DMS153 (cell line): Measurements from ENCODE around the gene SEC22C.
"Not testable (repeated sequence)": the region's sequence is repeated elsewhere in the genome, so short reads cannot be mapped to it uniquely, and the experiment has no call there.

Source experiments
- DNase-seq: peaks from one replicate; lab custom pipeline; 2025; lab: John Stamatoyannopoulos, UW

SEC22C gene

DNA sequence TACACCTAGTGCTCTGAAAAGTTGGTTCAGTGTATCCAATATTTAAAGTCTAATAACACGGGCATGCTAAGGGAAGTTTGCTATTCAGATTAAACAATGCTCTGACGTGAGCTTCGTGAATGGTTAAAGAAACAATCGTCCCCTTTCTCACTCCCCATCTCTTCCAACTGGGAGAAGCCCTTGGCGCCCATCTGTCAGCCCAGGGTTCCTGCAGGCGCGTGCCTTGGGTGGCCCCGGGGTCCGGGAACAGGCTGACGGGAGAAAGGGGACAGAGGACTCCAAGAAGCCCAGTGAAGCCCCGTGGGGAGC lies 413 bp downstream of the SEC22C start:
- no peak for DNase-seq

DNA sequence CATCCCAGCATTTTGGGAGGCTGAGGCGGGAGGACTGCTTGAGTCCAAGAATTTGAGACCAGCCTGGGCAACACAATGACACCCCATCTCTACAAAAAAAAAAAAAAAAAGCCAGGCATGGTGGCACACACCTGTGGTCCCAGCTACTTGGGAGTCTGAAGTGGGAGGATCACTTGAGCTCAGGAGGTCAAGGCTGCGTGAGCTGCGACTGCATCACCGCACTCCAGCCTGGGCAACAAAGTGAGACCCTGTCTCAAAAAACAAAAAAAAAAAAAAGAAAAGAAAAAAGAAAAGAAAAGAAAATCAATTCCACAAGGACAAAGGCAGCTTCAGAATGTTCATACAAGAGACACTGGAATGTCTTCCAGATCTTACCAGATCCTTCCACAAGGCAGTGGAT lies 2.4 kb downstream of the SEC22C start:
- not testable (repeated sequence) for DNase-seq

- no peak for DNase-seq
Observed at GRCh38 chr3:42578054-42578453, 3.7 kb downstream of the SEC22C start.

DNA sequence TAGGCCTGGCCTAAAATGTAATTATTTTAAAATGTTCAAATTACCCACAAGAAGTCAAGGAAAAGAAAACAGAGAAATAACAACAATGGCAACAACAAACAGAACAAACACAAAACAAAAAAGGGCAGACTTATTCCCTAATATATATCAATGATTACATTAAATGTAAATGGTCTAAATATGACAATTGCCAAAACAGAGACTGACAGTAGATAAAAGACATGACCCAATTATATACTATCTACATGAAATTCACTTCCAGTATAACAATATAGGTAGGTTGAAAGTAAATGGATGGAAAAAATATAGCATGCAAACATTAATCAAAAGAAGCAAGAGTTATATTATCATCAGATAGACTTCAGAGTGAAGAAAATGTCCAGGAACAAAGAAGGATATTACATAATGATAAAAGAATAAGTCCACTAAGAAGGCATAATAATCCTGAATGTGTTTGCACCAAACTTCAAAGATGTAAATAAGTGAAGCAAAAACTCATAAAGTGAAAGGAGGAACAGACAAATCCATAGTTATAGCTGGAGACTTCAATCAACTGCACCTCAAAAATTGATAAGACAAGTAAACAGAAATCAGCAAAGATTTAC lies 6.5 kb downstream of the SEC22C start:
- DNase-seq: no peak

GRCh38 chr3:42572278-42572677 lies 9.5 kb downstream of the SEC22C start:
- no peak for DNase-seq

GRCh38 chr3:42569593-42570142 lies 12.1 kb downstream of the SEC22C start:
- no peak for DNase-seq

DNA sequence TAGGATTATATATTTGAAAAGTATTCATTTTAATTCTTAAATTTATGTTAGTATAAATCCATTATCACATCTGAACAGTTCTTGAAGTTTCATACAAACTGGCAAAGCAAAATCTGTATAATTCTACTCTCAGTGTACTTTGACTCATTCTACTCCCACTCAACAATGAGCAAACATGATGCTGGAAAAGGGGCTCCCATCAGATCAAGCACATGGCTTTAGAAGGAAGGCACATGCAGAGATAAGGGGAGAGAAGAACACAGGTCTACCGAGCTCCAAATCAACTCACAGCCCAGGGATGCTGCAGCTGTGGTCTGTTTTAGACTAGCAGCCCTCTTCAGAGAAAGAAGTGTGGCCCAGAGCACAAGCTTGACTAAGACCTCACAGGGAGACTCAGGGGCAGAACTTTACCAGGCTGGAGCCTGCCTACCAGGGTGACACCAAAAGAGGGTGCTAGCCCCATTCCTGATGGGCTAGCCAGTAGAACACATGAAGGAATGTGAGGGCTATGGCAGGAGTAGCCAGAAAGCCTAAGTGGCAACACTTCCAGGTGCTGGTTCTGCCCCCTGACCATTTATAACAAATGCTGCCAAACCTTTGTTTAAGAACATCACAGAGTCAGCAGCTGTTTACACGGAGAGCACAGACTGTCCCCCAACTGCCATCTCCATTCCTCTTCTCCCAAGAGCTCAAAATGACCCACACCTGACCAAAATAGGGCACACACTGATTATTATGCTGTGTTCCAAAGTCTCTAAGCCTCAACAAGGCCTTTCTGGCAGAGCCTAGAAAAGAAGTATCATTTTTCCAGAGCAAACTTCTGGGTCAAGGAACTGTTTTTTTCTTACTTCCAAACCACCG lies 19.5 kb downstream of the SEC22C start:
- no peak for DNase-seq

DNA sequence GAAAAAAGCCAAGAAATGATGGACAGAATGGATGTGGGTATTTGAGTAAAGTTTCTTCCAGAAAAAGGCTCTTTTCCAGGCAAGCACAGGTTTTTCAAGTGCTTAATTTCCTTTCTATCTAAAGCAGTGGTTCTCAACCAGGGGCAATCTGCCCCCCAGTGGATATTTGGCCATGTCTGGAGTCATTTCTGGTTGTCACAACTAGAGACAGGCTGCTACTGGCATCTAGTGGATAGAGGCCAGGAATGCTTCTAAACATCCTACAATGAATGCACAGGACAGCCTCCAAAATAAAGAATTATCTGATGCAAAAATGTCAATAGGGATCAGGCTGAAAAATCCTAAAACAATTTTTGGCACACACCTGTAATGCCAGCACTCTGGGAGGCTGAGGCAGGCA lies 23.9 kb downstream of the SEC22C start:
- no peak for DNase-seq

DNA sequence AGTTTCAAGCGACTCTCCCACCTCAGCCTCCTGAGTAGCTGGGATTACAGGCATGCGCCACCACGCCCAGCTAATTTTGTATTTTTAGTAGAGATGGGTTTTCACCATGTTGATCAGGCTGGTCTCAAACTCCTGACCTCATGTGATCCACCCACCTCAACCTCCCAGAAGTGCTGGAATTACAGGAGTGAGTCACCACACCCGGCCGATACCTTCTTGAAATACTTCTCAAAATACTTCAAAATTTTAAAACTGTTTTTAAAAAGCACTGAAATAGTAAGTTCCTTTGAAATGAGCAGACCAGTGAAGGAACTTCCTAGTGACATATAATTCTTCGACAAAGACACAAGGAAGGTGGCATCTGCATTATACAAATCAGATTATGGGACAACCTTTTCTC lies 24.9 kb downstream of the SEC22C start:
- not testable (repeated sequence) for DNase-seq

- DNase-seq: no peak
Observed at GRCh38 chr3:42556089-42556632, 25.6 kb downstream of the SEC22C start.

DNA sequence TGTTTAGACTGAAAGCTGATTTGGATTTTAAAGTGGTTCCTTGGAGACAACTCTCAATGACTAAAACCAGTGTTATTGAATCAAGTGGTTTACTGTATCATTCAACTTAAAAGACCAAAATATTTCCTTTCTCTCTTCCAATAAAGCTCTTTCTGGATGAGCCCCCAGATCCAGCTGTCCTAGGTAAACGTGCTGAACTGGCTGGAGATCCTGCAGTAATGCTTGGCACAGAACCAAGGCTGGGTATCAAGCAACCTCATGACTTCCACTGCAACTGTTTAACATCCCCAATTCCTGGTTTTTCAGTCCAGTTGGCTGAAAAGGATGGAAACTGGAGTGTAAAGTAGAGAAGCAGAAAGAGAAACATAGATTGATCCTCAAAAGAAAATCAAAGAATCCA lies 28.9 kb downstream of the SEC22C start:
- DNase-seq: no peak

DNA sequence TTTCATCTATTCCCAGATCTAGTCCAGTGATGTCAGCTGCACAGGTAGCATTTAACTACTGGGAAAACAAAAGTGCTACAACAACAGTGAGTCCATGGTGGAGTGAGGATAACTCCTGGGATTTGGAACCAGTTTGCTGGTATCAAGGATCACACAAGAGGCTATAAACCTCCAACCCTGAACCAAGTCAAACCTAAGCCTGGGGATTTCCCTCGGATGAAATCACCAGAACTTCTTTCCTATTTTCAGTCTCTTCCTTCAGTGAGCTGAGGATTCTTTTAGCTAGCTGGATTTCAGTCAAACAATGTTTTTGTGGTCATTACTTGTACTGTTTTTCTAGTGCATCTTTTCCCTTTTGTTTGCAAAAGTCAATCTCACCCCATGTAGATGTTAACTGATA lies 31.5 kb downstream of the SEC22C start:
- no peak for DNase-seq

DNA sequence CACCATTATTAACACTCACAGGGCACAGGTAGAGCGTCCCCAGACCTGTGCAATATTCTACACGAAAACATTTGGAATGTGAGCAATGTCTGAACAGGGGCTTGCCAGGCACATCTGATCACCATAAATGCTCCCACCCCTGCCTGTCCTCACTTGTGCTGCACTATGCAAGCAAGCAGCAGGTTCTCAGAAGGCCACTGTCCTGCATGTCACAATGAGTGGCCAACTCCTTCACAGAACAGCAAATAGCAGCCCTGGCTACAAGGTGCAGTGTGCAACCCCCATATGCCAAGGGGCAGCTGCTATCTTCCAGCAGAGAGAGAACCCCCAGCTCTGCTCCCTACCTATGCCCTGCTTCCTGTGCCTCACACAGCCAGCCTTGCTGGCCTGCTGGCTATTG lies 32.6 kb downstream of the SEC22C start:
- DNase-seq: no peak

- DNase-seq: peak; percentile 8
Observed at GRCh38 chr3:42547401-42547945, 34.3 kb downstream of the SEC22C start.

DNA sequence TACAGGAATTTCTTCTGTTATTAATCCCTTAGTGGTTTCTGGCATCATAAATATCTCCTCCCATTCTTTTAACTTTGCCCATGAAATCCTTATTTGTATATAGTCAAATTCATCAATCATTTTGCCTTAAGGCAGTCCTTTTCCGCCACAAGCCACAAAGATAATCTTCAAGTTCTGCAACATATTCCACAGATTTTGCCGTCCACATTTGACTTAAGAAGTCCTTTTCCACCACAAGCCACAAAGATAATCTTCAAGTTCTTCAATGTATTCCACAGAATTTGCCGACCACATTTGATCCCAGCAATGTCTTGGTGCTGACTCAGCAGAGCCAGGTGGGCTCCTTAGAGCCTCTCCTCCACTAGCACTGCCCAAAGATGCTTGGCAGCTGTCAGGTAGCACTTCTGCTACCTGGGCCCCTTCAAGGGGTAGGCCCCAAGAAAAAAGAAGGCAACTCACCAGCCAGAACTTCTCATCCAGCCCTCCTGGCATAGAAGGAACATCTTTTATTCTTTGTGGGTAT lies 35.0 kb downstream of the SEC22C start:
- DNase-seq: no peak

GRCh38 chr3:42545284-42545900 lies 36.4 kb downstream of the SEC22C start:
- no peak for DNase-seq

DNA sequence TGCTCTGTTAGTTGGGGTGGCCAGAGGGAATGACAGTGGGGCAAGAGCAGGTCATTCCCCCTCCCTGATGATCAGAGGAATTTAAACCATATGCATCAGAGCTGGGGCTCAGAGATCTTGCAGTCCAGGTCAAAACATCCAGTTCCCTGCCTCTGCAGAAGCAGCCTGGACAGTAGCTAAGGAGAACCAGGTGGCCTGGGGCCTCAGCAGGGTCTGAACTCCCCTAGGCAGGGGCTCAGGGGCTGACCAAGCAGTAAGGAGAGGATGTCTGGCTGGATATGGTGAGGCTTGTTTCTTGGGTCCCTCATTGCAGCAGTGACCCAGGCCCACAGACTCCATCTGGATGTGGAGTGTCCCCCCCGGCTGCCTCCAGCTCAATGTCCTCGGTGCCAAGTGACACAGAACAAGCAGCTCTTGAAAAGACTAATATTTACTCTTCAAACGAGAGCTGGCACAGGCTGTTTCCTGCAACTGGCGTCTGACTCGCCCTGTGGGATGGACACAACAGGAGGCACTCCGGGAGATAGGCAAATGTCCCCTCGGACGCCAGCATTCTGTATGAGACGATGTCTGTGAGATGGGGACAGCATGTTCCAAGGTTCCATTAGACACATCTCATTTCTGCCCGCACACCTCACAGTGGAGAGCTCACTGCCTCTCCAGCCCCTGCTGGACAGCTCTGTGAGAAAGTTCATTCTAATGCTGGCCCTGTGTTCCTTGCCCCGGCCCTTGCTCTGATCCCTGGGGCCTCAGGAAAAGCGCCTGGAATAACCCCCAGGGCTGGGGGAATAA lies 37.1 kb downstream of the SEC22C start:
- DNase-seq: peak; percentile 63

DNA sequence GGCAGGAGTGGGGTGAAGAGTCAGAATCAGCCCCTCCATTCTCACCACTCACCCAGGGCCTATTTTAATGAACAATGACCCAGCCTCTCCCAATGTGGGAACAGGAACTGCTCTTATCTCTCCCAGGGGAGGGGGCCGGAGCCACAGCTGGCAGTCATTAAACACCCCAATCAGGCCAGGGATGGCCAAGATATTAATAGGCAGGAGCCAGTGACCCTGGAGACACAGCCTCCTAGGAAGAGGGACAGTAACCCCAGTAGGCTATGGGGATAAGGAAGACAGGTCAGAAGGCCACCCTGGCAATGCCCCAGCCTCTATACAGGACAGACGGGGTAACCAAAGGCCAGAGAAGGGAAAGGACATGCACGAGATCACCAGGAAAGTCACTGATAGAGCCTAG lies 40.7 kb downstream of the SEC22C start:
- no peak for DNase-seq

DNA sequence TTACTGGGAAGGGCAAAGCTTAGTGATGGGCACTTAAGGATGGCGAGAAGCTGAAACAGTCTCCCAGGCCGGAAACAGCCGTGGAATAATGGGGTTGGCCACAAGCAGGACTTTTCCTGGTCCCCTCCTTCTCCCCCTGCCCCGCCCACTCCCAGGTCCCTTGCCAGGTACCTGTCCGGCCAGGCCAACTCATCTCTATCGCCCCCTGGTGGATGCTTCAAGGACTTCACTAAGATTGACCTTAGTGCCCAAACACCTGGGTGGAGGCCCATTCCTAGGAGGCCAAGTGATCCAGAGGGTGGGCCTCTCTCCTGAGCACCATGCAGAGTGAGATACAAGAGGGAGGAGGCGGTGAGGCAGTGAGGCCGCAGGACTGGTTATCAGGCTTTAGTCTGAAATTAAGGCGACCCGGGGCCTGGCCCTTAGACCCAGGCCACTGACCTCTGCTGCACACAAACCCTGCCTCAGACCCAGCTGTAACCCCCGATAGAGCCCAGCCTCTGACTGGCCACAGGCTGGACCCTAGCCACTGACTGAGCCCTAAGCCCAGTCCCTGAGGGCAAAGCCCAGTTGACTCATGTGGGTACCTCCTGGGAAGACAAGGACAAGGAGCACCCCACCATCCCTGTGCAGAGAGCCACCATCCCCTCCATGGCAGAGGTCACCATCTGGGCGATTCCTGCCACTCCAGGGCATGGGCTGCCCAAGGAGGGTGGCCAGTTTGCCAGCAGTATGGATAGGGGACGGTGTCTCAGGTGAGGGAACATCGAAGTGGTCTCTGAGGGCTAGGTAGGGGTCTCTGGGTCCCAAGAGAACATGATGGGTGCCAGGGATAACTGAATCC lies 41.7 kb downstream of the SEC22C start:
- no peak for DNase-seq

DNA sequence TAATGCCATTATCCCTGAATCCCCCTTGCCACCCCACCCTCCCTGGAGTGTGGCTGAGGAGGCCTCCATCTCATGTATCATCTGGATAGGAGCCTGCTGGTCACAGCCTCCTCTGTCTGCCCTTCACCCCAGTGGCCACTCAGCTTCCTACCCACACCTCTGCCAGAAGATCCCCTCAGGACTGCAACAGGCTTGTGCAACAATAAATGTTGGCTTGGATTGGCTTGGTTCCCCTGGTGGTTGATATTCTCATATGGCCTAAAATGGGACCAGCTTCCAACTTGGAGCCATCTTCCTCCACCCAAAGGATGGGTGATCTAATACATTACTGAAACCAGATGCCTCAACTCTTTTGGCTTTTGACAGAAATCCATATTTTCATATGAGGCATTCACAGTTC lies 44.4 kb downstream of the SEC22C start:
- DNase-seq: no peak
